ENCODE measurements around the gene CDC42BPB. TPM values are rescaled to one million over a fixed set of nuclear protein-coding genes. Genes with fewer than 3 reads are reported as not detected.

CDC42BPB gene
- polyA plus RNA-seq, 1 of the 3 experiments (the other 2 are of a cell fraction): 61.6 TPM

Other genes with a start within 250 kb of the CDC42BPB start
- gene AMN, start 134.9 kb downstream of the CDC42BPB start, polyA plus RNA-seq (2012; rRNA removed): 0.03 TPM in 1 of 2 replicates, not detected in the other
- not detected in 2 replicates for gene LBHD2, start 26.7 kb upstream of the CDC42BPB start, polyA plus RNA-seq (2012; rRNA removed)
- 0.21 and 0.46 TPM in 2 replicates for gene EXOC3L4, start 37.2 kb upstream of the CDC42BPB start, polyA plus RNA-seq (2012; rRNA removed)
- gene TNFAIP2, start 65.9 kb upstream of the CDC42BPB start, polyA plus RNA-seq (2012; rRNA removed): 11.8 and 16.0 TPM in 2 replicates